Subcutaneous adipose tissue (tissue), 4 donors: ENCODE measurements around the gene PLCXD3. TPM values are rescaled to one million over a fixed set of nuclear protein-coding genes. Genes with fewer than 3 reads are reported as not detected.

ENCODE experiments used
- total RNA-seq, 4 donors: library from RNA; depleted of rRNA; stranded (reverse); fragments of >200 nt; gene quantifications; one replicate each; pipeline ENCODE4 v1.1.0, GENCODE V29; 2016
- TF ChIP-seq, protein P1 (sequence below): fragments of 450-650 bp; IDR thresholded peaks from one replicate; pipeline ENCODE4 v1.5.1; 2016; ENCODE audit warnings: low read depth, mild to moderate bottlenecking, control low read depth, antibody characterized with exemption, moderate library complexity

The PLCXD3 gene
- total RNA-seq, 4 donors from 2014 or later, result 3.4 to 8.1 (median 7.1) TPM

DNA sequence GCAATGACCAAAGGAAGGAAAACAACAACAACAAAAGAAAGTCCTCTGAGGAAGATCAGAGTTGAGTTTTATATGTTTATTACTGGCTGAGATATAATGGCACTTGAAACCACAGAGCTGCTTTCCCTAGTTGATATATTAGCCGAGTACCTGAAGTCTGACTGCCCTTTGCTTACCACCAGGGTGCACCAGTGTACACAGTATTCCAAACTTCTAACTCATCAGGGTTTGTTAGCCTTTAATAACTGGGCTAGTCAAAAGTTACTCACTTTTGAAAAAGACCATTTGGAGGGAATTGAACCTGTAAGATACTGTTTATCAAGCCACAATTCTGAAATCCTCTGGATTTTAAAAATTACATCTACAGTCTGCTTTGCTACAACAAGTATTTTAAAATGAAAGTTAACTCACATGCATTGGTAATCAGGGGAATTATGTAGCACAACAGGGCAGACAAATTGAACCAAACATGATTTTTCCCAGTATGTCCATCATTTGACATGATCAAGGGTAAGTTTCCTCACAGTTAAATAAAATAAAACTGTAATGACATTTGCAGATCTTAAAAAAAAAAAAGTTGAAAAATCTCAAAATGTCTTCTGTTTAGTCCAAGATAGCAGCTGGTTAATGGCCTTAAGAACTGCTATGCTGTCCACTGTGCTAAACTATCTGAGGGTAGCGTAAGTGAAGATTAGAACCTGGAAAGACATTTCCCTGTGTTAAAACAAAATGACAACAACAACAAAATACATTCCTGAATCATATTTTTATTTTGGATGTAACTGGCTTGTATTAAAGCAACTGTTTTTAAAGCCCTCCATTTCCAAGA lies 239.8 kb downstream of the PLCXD3 start:
- TF ChIP-seq, protein P1, sequence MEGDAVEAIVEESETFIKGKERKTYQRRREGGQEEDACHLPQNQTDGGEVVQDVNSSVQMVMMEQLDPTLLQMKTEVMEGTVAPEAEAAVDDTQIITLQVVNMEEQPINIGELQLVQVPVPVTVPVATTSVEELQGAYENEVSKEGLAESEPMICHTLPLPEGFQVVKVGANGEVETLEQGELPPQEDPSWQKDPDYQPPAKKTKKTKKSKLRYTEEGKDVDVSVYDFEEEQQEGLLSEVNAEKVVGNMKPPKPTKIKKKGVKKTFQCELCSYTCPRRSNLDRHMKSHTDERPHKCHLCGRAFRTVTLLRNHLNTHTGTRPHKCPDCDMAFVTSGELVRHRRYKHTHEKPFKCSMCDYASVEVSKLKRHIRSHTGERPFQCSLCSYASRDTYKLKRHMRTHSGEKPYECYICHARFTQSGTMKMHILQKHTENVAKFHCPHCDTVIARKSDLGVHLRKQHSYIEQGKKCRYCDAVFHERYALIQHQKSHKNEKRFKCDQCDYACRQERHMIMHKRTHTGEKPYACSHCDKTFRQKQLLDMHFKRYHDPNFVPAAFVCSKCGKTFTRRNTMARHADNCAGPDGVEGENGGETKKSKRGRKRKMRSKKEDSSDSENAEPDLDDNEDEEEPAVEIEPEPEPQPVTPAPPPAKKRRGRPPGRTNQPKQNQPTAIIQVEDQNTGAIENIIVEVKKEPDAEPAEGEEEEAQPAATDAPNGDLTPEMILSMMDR, result no peak

- TF ChIP-seq, protein P1, result no peak
Observed at GRCh38 chr5:41268894-41269293, 241.5 kb downstream of the PLCXD3 start.

- TF ChIP-seq, protein P1, result no peak
Observed at GRCh38 chr5:41266377-41266776, 244.0 kb downstream of the PLCXD3 start.

DNA sequence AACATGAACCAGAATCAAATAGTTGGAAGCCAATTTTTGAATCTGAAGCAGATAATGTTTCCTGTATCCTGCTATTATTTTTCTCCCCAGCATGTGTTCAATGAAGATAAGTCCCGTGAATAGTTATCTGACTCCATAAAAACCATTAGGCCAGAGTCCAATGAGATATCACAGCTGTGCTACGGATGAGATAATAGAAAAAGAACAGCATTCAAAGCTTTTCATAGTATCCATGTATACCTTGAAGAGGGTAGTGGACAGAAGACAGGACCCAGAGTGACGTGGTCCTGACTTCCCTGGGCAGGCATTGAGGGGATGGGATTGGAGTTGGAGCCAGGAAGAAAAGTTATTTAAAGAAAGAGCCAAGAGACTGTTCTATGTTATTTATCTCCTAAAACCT lies 246.4 kb downstream of the PLCXD3 start:
- TF ChIP-seq, protein P1, result no peak

DNA sequence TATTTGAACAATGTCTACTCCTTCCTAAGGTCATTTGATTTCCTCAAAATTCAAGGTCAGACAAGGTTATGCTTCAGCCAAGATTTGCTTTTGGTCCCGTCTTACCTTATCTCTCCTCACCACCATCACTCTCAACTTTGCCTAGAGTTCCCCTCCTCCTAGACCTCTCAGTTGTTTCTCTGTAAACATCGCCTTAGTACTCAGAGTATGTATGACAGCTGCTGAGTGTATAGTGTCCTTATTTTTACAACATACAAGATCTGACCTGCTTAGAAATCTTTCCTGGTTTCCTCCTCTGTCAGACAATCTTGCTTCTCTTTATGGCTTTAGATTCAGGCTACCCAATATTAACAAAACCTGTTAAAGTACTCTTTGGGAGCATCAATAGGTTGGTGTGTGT lies 247.1 kb downstream of the PLCXD3 start:
- TF ChIP-seq, protein P1, result no peak
